HS-27A (cell line): ENCODE measurements around the gene MVK.

Source experiments
- DNase-seq: peaks from one replicate; pipeline ENCODE4 v3.0.0-alpha.2; 2012; ENCODE audit warnings: low read depth, missing footprints

Gene MVK

DNA sequence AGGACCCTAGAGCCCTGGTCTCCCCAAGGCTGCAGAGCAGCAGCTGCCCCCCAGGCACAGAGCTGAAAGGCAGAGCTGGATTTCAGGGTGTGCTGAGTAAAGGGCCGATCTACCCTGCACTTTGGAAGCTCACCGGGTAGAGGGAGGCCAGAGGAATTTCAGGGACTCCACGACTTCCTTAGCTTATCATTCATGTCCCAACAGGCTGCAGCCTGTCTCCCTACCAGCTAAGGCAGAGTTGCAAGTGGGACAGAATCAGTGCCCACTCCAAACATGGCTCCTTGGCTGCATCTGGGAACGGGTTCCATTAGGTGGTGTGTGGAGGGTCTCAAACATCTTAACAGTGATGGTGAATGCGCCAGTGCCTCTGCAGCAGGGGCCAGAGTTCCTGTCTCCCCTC is 27.8 kb upstream of the MVK start:
- no peak for DNase-seq

GRCh38 chr12:109547286-109547685 is 26.3 kb upstream of the MVK start:
- DNase-seq, result no peak

- no peak for DNase-seq
These were observed 25.3 kb upstream of the MVK start for GRCh38 chr12:109548258-109548657.

GRCh38 chr12:109549613-109550270 is 23.9 kb upstream of the MVK start:
- no peak for DNase-seq

DNA sequence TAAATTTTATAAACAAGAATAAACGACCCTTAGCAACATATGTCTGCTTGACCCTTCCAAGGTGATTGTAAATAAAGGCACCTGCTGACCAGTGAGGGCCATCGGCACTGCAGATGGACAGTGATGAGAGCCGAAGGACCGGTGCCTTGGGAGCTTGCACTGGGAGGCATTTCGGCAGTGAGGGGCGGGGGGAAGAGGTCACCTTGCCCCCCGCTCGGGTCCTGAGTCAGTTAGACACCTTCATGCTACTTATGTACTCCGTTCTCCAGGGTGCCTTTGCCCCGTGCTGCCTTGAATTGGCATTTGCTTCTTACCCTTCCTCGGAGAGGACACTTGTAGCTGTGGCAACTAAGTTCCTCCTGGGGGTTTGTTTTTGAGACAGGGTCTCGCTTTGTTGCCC is 23.3 kb upstream of the MVK start:
- no peak for DNase-seq

GRCh38 chr12:109551108-109551507 is 22.5 kb upstream of the MVK start:
- no peak for DNase-seq

DNA sequence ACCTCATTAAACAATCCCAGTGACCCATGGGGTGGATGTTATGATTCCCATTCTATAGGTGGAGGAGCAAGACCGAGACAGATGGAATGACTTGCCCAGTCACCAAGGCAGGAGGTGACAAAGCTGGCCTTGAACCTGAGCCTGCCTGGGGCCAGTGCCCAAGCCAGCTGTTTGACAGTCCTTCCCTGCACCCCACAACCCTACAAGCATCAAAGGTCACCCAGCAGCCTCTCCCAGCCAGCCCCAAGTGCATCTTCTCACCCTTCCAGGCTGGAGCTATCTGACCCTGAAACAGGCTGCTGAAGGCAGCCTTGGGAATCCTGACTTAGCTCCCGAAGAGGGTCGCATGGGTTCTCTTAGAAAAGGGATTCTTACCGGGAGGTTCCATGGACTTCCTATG is 20.6 kb upstream of the MVK start:
- DNase-seq, result no peak

DNA sequence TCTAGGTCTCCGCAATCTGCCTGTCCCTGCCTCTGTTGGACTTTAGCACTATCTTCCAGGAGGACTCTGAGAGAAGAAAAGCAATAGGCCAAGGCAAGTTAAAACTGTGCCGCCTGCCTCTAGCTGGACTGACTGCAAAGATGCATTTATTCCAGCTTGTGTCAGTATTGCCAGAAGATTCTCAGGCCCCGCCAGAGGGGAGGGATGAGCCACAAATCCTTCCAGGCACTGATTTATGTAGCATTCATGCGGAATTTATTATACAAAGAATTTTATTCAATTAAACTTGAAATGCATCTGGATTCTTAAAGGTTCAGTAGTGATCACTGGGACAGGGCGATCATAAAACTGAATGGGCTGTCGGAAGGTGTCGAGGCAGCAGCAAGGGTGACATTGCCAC is 20.1 kb upstream of the MVK start:
- DNase-seq, result no peak

- DNase-seq, result no peak
These were observed 19.6 kb upstream of the MVK start for GRCh38 chr12:109553906-109554500.

- no peak for DNase-seq
These were observed 18.8 kb upstream of the MVK start for GRCh38 chr12:109554761-109555160.

DNA sequence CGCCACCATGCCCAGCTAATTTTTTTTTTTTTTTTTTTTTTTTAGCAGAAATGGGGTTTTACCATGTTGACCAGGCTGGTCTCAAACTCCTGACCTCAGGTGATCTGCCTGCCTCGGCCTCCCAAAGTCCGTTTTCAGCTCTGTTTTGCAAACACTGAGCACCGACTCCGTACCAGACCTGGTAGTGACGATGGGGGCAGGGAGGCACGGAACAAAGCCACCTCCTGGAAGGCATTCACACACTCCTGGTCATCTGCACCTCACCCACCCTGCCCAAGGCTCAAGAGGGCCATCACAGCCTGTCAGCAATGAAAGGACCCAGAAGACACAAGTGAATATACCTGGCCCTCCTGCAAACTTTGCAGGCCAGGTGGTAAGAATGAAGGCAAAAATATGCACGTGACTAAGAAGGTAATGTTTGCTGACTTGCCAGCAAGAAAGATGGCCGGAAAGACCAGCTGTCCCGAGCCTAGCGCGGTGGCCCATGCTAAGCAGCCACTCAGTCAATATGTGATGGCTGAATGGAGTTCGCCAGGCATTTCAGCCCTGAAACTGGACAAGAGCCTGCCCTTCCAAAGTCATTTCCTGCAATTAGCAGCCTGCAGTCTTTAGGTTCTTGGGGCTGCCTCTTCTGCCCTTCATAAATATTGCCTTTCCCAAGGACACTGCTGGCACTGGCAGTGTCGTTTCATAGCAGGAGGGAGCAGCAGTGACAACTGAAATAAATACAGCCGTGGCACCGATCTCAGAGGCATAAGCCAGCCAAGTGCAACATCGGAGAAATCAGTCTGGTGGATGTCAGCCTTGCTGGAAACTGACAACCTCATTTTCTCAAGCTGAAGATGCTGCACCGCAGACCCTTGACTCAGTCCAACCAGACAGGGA is 17.9 kb upstream of the MVK start:
- no peak for DNase-seq

DNA sequence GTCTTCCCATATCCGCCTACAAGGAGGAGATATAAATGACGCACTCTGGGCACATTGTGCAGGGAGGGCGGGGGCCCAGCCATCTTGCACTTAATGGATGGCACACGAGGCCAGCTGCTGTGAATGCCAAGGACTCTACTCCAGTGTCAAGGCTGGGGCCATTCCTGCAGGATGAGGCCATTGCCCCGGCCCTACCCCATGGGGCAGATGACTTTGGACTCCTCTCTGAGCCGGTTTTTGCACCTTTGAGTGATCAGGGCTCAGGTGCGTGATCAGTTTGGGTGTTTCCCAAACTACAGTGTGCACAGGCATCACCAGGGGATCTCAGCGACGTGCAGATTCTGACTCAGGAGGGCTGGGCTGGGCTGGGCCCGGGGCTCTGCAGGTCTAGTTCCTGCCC is 16.4 kb upstream of the MVK start:
- DNase-seq, result no peak

GRCh38 chr12:109557805-109558204 is 15.8 kb upstream of the MVK start:
- no peak for DNase-seq

DNA sequence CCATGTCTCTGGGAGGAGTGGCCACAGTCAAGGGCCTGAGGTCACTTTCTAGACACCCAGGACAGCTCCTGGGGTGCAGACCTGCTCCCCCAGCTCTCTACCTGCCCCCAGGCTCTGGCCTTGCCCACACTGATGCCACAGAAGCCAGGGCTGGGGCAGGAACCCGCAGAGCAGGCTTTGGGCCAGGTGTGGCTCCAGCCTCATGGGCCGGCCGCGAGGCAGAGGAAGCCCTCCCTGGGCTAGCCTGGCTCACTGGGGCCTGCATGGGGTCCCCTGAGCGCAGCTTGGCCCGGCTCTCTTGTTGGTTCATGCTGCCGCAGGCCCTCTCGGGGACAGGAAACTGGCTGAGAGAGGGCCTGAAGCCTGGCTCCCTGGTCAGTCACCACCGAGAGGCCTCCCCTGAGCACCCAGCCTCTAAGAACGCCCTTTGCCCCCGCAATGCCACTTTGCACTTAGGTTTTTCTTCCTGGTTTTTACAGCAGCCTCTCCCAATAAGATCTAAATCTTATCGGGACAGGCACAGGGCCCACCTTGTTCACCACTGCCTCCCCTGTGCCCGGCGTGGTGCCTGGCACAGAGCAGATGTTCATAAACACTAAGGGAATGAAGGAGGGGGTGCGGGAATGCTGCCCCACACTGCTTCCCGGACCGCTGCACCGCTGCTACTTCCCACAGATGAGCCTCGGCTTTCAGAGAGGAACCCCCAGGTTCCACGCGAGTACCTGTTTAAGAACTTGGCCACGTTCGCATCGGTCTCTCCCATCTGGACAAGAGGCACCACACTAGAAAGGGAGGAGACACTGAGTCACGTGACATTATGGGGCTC is 15.0 kb upstream of the MVK start:
- no peak for DNase-seq

- DNase-seq, result no peak
These were observed 14.4 kb upstream of the MVK start for GRCh38 chr12:109559200-109559505.

DNA sequence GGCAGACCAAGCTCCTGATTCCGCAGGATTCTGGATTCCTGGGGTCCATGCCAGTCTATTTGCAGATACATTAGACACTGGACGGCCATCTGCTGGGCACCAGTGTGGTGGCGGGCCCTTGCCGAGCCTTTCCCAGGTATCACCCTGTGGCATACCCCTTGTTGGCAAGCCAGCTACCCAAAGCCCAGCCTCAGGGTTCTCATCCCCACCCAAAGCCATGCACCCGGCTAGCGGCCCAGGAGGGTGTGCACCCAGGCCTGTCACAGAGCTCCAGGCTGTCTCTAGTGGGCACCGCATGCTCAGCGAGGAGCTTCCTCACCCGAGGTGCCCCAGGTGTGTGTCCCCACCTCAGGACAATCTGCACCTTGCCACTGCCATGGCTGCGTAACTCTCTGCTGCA is 14.0 kb upstream of the MVK start:
- no peak for DNase-seq

DNA sequence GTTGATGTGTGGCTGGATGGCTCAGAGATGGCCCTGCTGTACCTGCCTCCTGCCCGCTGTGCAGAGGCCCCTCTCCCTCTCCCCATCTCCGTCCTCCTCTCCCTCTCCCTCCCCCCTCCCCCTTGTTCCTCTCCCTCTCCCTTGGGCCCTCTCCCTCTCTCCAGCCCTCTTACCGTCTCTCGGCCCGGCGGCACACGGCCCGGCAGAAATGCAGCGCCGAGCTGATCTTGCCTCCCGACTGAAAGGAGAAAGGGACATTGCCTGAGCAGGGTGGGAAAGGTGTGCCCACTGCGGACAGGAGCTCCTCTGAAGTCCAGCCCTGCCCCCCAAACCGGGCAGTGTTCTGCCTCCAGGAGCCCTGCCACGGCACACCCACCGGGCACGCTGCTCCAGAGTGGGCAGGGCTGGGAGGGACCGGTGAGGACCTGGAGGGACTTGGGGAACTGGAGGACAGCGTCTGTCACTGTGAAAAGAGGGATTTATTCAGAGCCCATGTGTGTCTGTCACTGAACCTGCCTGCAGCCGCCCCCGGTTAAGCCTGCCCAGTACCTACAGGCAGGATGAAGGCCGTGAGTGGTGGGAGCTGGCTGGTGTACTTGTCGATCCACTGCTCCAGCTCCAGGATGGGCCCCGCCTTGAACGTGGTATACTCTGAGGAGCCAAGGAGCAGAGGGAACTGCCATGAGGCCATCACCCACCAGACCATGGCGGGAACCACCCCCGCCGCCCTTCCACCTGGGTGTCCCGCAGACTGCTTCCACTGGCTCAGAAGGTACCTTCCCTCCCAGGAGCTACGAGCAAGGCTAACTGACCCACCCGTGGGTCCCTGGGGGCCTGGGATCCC is 12.5 kb upstream of the MVK start:
- DNase-seq, result no peak

GRCh38 chr12:109561711-109562030 is 11.9 kb upstream of the MVK start:
- DNase-seq, result no peak

- no peak for DNase-seq
These were observed 10.7 kb upstream of the MVK start for GRCh38 chr12:109562871-109563270.

DNA sequence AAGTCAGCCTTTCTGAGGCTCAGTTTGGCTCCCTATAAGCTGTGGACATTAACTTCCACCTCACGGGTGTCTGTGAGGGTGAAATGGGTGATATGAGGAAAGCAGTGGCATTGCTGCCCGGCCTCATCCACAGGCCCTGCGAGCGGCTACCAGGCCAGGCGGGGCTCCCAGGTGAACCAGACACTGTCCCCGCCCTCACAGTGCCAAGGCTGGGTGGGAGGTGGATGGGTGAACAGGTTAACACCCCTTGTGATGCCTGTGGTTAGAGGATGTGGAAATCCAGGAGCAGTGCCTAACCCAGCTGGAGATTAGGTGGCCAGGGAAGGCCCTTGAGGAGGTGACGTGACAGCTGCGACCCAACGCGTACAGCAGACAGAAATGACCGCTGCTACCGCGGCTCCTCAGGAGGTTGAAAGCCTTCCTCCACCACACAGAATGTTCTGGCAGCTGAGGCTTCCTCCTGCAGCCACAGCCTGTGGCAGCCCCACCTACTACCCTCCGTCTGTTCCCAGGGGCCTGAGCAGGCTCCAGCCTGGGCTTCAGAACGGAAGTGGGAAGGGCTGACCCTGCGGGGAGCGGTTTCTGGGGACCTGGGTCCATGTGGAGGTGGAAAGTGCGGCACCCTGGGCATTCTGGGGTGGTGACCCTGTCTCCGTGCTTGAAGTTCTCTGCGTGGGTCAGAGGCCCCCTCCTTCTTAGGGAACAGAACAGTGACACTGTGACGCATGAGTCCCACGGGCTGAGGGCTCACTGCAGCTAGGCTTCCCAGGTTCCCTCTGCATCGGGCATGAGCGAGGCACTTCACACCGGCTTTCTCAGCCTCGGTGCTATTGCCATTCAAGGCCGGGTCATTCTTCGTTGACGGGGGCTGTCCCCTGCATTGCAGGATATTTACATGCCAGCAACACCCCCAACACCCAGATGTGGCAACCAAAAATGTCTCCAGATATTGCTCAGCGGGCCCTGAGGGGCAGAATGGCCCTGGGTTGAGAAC is 10.0 kb upstream of the MVK start:
- no peak for DNase-seq

GRCh38 chr12:109566424-109566823 is 7.2 kb upstream of the MVK start:
- DNase-seq, result no peak
